ENCODE data around the gene PADI3.

The PADI3 gene, protein sequence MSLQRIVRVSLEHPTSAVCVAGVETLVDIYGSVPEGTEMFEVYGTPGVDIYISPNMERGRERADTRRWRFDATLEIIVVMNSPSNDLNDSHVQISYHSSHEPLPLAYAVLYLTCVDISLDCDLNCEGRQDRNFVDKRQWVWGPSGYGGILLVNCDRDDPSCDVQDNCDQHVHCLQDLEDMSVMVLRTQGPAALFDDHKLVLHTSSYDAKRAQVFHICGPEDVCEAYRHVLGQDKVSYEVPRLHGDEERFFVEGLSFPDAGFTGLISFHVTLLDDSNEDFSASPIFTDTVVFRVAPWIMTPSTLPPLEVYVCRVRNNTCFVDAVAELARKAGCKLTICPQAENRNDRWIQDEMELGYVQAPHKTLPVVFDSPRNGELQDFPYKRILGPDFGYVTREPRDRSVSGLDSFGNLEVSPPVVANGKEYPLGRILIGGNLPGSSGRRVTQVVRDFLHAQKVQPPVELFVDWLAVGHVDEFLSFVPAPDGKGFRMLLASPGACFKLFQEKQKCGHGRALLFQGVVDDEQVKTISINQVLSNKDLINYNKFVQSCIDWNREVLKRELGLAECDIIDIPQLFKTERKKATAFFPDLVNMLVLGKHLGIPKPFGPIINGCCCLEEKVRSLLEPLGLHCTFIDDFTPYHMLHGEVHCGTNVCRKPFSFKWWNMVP

DNA sequence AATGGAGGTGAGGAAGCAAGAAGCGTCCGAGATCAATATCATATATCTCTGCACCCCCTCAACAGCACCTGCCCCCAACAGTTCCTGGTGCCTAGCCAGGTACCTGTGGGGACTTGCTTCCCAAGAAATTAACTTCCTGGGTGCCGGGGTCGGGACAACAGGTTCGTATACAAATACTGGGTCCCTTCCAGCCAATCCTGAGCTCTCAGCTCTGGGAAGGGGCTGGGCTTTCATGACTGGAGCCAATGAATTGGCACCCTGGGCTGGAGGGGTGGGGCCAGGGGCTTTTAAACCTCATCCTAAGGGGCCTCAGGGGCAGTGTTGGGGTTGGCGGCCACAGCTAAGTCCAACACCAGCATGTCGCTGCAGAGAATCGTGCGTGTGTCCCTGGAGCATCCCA is at the start of gene PADI3:
Gene PADI3, plus strand, starts transcription at position 318 of the 400 bp plus-strand sequence. Its CDS starts 40 bp downstream, at position 358.
- DNase-seq = no peak

GRCh38 chr1:17199267-17200044 is 49.4 kb upstream of the PADI3 start:
- peak in 1 of 2 donors; percentile 7 for DNase-seq

- no peak for DNase-seq
These were observed 48.7 kb upstream of the PADI3 start for GRCh38 chr1:17200246-17200645.

DNA sequence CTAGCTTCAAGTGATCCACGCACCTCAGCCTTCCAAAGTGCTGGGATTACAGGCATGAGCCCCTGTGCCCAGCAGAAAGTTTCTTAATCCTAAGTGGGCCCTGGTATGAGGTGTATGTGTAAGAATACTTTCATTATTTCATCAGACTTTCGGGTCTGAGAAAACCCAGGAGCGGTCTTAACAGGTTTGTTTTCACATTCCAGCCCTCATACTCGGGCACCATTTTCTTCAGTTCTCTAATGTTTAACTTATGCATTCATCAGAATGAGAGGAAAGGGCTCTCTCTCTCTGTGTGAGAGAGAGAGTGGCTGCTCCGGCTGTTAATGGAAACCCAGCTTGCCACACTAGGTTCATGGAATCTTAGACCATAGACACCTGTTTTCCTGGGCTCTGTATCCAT is 48.1 kb upstream of the PADI3 start:
- no peak for DNase-seq

- DNase-seq = peak; percentile 27 to 45
These were observed 47.5 kb upstream of the PADI3 start for GRCh38 chr1:17201201-17202021.

DNA sequence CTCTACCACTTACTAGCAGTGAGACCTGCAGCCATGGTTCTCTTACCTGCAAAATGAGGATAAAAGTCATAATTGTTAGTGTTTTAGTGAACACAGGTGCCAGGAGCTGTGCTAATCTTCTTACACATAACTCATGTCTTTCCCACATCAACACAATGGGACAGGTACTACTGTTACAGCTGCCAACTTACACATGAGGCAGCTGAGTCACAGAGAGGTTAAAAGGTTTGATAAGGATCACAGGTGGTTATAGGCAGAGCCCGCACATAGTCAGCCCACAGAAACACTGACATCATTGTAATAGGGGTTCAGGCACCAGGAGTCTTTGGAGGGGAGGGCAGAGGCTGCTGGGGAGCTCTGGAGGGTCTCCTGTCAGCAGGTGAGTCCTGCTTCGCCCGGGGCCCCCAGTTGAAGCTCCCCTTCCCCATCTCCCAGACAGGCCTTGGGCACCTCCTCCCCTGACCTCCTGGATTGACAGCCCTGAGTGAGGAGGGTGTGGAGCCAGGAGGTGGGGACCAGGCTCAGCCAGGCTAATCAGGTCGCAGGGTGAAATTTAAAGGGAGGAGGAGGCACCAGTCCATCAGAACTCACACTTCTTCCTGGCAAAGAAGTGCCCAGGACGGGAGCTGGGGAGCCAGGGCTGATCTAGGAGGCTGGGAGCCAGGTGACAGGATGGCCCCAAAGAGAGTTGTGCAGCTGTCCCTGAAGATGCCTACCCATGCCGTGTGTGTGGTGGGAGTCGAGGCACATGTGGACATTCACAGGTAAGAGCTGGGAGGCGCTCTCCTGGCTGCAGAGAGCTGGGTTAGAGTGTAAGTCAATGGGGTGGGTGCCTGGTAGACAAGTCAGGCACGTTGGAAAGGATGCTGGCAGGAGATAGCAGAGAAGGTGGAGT is 44.1 kb upstream of the PADI3 start, which contains the start of gene PADI1:
Gene PADI1, plus strand, starts transcription at position 583 of the 895 bp plus-strand sequence. Its CDS starts 90 bp downstream, at position 673.
- no peak for DNase-seq

GRCh38 chr1:17205652-17206051 is 43.2 kb upstream of the PADI3 start:
- no peak for DNase-seq

GRCh38 chr1:17206196-17206595 is 42.7 kb upstream of the PADI3 start:
- DNase-seq = no peak

DNA sequence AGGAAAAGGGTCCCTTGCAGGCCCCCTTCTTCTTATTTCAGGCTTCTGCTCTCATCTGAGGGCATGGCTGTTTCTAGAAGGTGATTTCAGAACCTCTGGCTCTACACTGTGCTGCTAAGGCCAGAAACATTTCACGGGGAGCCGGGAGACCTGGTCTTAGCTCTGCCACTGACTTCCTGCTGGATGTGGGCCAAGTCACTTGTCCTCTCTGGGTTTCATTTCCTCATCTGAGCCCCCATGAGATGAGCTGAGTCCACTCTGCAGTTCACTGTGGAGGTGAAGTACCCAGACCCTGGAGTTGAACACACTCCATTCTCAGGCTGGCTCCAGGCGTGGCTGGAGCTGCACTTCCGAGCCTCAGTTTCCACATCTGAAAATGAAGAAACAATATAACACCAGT is 41.9 kb upstream of the PADI3 start:
- peak in 1 of 2 donors; percentile 62 for DNase-seq

DNA sequence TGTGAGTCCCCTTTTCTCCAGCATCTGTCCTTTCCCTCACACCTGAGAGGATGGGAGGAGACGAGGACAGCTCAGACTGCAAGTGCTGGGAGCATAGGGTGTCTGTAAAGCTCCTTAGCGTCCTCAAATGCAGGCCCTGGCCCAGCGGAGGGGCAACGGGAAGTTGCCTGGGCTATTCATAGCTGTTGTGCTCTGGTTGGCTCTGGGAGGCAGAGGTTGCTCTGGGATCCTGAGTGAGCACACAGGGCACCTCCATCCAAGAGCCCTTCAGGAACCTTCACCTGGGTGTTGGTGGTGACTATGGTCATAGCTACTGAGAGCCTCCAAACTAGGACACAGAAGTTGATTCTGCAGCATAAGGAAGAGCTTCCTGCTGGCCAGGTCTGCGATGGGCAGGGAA is 41.4 kb upstream of the PADI3 start:
- DNase-seq = no peak

- DNase-seq = peak; percentile 41 to 68
These were observed 40.9 kb upstream of the PADI3 start for GRCh38 chr1:17207966-17208418.

- no peak for DNase-seq
These were observed 40.4 kb upstream of the PADI3 start for GRCh38 chr1:17208546-17208945.

DNA sequence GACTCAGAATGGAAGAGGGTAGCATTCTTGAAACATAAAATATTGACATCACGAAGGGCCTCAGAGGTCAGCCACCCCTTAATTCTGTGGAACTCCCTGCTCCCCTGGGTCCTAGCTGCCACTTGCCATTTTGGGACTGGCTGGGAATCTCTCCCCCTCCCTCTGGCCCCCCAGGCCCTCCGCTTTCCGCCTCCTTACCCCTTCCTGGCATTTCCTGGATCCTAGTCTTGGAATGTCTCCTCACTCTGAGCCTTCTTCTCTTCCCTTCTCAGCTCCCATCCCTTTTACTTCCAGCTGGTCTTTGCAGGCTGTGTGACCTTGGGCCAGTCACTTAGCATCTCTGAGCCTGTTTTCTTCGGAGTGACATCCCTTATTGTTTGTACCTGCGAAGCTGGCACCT is 39.5 kb upstream of the PADI3 start:
- no peak for DNase-seq

GRCh38 chr1:17210176-17210575 is 38.7 kb upstream of the PADI3 start:
- no peak for DNase-seq

DNA sequence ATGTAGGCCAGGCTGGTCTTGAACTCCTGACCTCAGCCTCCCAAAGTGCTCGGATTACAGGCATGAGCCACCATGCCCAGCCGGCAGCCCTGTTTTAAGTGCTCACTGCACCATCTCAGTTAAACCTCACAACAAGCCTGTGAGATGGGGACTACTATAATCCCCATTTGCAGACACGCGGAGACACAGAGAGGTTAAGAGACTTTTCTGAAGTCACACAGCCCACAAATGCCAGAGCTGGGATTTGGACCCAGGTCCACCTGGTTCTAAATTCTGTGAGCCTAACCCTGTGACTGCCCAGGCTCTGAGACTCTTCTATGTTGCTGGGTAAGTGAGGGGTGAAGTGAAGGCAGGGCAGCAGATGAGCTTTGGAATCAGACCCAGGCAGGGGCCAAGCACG is 37.5 kb upstream of the PADI3 start:
- DNase-seq = no peak

DNA sequence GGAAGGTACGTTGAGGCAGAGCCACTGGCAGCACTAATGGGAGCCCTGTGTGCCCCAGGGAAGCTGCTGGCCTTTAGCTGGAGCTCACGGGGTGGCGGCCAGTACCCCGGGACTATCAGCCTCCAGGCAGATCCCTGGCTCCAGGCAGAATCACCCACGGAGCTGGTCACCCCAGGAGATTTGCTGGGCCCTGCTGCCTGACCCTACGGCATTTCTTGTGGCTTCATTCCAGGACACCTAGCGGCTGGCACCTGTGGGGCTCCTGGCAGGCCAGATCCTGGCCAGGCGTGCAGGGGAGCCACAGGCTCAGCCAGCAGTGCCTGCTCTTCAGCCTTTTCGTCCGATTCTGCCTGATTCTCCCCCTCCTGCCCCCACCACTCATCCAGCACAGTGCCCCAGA is 36.9 kb upstream of the PADI3 start:
- no peak for DNase-seq

GRCh38 chr1:17212487-17213121 is 36.3 kb upstream of the PADI3 start:
- DNase-seq = peak; percentile 71 to 76

DNA sequence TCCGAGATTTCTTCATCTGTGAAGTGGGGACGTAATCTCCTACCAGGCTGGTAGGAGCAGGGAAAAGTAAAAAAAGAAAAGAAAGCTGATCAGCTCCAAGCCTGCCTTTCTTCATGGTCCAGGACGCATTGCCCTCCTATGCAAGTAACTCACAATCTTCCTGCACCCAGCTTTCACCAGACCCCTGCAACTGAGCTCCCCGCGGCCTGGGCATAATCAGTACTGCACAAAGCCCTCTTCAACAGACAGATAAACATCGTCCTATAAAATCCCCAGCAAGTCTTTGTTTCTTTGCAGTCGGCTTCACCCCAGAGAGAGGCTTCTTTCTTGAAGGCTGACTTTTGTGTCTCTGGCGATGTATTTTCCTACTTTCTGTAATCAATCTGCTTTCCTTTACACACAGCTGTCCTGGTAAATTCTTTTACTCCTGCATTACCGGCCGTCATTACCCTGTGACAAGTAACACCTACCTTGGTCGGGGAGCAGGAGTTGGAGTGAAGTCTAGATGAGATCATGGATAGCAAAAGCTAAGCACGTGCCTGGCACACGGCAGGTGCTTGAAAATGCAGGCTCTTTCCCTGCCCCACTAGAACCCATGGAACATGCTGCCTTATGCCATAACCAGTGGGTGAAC is 35.6 kb upstream of the PADI3 start:
- no peak for DNase-seq

DNA sequence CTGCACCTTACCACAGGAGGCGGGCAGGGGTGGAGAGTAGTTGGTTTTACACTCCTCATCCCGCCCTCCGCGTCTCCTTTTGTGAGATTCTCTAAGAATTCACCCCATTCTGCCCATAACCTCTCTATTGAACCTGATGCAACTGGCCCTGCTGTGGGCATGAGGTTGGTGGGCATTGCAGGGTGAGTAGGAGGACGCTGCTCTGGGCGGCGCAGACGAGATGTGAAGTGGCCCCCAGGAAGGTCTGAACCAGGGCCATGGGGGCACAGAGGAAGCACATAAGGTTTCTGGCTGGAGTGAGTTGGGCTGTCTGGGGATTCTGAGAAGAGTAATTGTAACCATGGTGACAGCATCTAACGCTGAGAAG is 35.1 kb upstream of the PADI3 start:
- no peak for DNase-seq

DNA sequence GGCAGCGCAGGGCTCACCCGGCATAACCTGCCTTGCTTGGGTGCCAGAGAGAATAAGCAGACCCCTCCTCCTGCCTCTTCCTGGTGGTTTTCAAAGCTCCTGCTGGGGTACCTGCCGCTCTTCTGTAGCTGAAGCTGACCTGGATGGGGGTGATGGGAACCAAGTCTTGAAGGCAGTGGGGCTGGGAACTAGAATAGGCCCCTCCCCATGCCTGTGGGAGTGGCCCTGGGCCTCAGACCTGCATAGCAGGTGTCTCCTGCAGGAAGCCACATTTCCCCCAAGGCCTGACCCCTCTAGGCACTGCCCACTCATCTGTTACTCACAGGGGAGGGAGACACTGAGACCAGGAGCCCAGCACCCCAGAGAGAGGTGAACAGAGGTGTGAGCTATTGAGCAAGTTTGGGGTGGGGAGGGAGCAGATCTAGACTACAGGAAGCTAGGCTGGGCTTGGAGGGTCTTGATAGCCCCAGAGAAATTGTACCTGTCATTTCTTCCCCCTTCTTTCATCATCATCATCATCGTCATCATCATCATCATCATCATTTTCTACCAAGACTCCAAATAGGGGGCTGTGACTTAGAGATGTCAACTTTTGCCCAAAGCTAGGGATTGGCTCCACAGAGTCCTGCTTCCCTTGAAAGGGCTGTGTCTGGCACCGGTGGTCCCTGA is 33.9 kb upstream of the PADI3 start:
- DNase-seq = no peak
